Stimulated activated CD4-positive, alpha-beta T cell treated with anti-CD3 and anti-CD28 coated beads, TNF-alpha, amount 100 ng/mL, for 48 hours (primary cell): ENCODE results near the gene CSTF1.
"Not testable (repeated sequence)": the region's sequence is repeated elsewhere in the genome, so short reads cannot be mapped to it uniquely, and the experiment has no call there.

Source experiments
- DNase-seq, 3 donors: peaks; one replicate each; pipeline ENCODE4 v3.0.0-alpha.2; 2020; ENCODE audit warnings: low read depth in 3 of 3

Gene CSTF1

DNA sequence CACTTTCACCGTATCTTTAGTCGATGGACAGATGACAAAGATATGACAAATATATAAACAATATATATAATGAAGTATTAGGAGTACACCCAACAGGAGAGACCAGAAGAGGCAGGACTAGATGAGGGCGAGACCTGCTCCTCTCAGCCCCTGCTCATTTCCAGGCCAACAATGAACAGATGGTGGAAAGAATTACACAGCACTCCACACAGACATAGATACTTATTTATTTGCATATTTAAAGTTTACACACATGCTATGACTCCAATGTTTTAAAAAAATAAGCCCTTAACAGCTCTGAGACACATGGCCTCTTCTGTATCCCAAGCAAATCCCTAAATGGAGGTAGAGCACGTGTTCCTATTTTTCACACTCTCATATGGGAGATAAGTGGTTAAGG lies 23.3 kb upstream of the CSTF1 start:
- no peak for DNase-seq

DNA sequence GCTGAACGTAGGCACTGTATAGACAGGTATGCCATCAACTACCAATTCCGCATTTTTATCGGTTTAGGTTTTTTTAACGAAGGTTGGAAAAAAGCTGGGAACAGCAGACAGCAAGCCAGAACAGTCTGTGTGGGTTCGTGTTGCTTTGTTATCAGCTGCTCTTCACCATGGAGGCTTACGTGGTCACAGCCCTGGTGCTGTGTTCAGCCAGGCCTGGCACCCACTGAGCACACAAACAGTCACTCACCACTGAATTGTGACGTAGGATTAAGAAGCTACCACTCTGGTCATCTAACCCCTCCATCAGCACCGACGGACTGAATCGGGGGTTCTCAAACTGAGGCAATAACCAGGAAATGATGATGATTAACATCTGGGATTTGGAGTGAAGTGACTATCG lies 20.5 kb upstream of the CSTF1 start:
- no peak for DNase-seq

DNA sequence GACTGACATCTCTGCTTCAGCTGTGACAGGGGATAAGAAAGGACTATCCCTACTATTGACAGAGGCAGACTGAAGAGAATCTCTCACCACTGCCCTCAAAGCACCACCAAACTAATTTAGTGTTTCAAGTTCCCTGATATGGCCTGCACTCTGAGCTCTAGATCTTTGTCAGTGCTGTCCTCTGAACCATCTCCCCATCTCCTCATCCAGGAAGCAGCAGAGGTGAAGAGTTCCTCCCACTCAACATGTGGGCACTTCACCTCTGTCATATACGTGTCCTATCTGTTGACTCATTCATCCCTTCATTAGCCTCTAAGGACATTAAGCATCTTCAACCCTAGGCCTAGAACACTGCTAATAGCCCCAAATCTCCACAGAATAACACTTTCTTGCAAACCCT lies 19.6 kb upstream of the CSTF1 start:
- no peak for DNase-seq

DNA sequence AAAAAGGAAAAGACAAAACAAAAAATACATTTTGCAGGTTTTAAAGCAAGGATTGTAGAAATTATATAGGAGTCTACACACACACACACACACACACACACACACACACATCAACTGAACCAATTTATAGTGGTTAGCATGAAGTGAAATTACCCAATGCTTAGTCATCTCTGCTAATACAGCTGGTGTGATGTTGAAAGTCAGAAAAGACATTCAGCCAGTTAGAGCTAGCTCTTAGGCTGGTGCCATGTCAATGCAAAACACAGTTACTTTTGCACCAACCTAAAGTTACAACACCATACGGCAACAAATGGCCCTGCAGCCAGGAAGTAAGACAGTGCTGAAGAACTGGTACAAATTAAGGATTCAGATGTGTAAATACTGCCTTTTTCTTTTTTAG lies 18.5 kb upstream of the CSTF1 start:
- DNase-seq, result no peak

DNA sequence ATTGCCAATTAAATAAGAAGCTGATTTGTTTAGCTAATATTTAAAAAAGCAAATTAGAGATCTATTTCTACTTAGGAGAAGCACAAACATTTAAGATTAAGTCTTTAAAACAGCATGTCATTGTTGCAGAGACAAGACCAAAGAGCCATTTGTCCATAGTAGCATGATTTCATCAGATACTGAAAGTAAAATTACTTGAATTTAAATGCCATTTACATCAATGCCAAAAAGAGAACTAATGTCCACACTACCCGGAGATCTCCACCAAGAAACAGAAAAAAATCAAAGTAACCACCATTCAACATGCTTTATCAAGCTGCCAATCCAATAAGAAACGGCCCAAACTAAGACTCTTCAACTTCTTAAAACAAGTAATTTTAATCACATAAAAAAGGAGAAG lies 16.1 kb upstream of the CSTF1 start:
- DNase-seq, result no peak

DNA sequence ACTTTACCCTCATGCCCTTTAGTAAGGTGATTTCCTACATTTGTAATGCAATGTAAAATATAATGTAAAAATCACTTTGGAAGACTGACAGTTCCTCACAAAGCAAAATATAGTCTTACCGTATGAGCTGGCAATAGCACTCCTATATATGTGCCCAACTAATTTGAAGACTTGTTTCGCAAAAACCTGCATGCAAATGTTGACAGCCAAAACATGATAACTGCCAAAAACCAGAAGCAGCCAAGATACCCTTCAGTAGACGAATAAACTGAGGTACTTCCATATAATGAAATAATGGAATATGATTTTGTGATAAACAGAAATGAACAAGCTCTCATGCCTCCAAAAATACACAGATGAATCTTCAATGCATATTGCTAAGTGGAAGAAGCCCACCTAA lies 14.1 kb upstream of the CSTF1 start:
- DNase-seq, result no peak

DNA sequence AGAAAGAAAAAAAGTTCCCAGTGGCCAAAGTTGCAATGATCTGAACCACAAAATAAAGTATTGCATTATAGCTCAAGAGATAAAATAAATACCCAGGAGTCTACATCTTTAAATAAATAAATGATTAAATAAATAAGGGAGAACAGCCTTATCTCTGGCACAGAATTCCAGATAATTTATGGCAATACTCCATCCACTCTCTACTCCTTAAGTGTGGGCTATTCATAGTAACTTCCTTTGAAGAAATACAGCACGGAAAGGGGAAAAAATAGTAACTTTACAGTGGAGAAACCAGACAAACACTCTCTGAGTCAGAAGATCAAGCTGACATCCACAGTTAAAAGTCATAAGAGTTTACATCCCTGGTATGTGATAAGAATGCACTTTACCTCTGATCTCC lies 12.1 kb upstream of the CSTF1 start:
- no peak for DNase-seq

DNA sequence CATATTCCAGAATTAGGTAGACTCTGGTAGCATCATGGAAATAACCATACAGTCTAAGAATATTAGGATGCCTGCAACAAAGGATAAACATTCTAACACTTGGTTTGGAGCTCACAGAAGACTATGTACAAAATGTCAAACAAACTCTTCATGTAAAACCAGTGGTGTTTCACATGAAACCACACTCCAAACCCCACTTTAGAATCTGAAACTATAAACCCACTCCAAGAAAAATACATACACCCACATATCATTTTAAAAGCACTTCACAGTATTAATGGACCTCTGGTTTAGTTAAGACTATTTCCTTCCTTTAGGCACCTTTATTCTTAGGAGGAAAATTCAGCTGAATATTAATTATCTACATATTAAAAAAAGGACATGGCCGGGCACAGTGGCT lies 10.9 kb upstream of the CSTF1 start:
- no peak for DNase-seq

DNA sequence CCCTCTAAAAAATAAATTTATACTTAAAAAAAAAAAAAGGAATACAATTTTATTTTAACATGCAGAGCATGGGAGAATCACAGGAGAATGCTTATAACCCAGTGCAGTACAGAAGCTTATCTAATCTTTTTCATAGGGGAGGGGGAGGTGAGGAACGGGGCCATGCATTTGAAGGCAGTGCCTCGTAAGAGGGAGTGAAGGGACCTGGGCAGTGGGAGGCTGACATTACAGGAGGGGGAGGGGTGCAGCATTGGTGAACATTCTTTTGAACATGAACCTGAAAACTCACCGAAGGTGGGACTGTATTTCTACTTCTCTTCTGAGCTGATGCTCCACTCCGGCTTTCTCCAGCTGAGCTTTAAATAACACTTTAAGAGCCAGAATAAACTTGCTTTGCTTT lies 9.7 kb upstream of the CSTF1 start:
- DNase-seq, result no peak

DNA sequence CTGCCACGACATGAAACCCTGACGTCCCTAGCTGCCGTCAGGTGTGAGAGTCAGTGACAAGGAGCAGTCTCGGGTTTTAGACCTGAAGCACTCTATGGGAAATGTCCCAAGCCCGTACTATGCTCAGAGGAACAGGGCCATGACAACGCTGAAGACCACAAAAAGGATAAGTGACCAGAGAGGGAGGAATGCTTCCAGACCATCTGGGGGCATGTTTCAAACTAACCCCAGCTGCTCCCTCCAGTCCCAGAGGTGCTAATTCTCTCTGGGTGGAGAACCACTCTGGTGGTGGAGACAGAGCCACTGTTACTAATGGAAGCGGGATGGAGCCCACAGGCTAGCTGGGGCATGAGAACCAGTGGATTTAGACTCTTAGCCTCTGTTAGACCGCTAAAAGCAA lies 9.1 kb upstream of the CSTF1 start:
- DNase-seq, result no peak

DNA sequence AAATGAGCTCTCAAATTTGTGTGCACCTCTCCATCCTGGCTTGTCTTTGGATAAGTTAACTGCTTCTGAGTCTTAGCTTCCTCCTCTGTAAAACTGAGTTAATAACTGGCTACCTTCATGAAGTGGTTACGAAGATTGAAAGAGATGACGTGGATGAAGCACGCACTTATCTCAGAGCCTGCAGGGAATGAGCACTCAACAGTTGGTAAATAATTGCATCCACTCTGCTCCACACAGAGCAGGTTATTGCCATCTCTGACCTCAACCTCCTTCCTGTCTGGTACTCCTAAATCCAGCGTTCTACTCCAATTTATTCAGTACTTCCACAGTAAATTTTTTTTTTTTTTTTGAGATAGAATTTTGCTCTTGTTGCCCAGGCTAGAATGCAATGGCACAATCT lies 7.3 kb upstream of the CSTF1 start:
- DNase-seq, result no peak

DNA sequence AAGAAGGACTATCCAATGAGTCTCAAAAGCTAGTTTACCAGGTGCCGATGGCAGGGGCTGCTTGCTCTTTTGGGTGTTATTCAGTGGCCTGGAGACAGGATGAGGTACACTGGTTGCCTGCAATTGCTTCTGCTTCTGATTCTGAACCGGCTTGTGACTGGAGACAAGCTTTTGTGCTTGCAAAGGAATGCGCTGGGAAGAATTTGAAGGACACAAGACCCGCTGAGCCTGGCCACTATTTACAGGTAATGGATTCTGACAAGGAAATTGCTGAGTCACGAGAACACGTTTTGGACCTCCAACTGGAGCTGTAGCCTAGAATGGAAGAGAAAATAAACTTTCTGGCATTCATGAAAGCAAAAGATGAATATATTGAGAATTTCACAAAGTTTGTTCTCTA lies 6.2 kb upstream of the CSTF1 start:
- DNase-seq, result no peak

DNA sequence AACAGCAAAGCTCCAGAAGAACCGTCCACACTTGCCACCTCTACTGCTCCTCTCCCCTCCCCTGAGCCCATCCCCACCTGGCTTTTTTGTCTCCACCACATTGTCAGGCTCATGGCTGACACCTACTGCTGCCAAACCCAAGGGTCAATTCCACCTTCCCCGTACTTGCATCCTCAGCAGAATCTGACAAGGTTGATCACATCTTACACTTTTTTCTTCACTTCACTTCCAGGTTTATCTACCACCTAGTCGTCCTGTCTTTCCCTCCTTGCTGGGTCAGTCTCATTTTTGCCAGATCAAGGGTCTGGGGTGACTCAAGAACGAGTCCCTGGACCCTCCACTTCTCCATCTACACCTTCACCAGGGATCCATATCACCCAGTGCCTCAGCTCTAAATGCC lies 3.6 kb upstream of the CSTF1 start:
- DNase-seq, result no peak

DNA sequence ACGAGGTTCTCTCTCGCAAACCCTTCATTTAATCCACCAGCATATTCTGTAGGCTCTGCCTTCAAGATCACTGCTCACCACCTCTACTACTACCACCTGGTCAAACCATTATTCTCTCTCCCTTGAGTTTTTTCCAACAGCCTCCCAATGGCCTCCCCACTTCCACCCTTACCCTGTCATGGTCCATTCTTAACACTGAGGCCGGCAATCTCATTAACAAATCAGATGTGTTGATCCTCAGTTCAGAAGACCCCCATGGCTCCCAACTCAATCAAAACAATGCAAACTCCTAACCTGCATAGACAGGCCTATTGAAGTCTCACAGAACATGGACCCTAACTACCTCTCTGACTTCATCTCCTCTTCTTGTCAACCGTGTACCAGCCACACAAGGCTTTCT lies 2.6 kb upstream of the CSTF1 start:
- no peak for DNase-seq

DNA sequence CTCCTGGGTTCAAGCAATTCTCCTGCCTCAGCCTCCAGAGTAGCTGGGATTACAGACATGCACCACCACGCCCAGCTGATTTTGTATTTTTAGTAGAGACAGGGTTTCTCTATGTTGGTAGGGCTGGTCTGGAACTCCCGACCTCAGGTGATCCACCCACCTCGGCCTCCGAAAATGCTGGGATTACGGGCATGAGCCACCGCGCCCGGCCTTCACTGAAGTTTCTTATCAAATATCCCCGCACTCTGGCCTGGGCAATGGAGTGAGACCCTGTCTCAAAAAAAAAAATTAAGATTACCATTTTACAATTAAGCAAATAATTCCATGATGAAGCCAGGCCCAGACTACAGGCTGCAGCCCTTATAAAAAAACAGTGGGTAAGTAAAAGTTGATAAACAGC lies 2.0 kb upstream of the CSTF1 start:
- not testable (repeated sequence) for DNase-seq

DNA sequence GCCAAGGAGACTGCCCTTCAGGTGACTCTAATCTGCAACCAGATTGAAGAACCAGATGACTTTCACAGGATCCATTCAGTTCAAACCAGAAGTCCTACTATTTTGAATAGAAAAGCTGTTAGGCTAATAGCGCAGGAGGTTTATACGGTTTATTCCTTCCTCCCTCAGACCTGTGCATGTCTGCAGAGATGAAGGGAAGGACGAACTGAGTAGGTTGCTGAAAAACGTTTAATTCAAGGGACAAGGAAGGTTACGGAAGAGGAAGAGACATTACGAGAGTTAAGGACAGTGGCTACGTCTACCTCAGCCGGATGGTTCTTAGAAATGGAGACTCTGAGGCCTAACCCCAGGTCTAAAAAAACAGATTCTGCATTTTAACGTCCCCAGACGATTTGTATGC lies 1.4 kb upstream of the CSTF1 start:
- no peak for DNase-seq

DNA sequence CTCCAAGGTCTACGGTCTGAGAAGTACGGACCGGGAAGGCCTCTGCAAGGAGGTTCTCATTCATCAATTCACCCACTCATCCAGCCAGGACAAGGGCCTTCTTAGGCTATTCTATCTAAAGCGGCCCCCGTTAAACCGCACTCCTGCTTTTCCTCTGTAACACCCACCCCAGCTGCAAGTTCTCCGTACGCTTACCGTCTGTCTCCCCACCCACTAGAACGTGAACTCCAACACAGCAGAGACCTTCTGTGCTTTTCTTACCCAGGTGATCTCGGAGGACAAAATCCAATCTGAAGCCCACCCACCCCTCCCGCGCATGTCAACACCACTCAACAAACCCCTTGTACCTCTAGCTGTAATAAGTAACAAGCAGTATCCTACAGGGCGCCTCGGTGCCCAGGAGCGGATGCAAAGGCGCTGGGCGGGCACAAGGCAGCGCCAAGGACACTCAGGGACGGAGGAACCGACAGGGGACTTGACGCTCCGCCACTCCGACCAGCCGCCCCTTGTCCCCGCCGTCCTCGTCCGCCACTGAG lies 781 bp upstream of the CSTF1 start:
- DNase-seq, result peak in 1 of 3 donors; percentile 20

DNA sequence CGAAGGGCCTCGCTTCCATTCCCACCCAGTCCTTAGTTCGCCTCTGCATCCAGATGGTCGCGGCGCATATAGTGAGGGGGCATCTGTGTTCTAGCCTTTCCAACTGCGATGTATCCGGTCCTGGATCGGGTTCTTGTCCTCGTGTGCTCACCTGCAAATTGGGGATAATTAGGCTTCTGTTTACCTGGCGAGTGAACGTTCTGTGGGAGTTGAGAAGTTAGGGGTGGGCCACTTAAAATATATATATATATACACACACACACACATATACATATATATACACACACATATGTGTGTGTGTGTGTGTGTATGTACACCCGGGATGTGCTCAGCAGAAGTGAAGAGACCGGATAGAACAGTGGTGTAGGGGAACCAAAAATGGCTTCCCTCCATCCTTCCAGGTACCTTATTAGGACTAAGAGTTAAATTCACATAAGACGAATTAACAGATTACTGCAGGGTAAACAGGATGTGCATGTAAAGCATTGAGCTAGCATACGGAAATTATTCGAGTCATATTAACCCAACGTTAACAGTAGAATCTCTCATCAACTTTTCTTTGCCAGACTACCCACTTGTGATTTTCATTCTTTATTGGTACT lies 537 bp downstream of the CSTF1 start:
- DNase-seq, result no peak

DNA sequence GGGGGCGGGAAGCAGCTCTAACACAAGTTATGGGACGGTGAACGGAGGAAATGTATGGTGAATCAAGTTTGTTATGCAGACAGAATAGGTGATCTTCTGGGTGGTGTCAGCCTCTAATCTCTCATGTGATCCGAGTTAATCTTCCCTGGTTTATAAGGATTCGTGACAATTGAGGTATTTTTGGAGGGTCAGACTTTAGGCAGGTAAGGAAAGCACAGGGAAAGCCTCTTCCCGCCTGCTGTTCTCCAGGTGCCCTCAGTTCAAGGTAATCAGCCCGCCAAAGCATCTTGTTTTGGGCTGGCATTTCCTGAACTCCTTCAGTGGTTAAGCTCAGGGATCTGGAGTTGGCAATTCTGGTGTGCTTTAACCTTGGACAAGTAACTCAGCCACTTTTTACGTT lies 1.2 kb downstream of the CSTF1 start:
- DNase-seq, result no peak

DNA sequence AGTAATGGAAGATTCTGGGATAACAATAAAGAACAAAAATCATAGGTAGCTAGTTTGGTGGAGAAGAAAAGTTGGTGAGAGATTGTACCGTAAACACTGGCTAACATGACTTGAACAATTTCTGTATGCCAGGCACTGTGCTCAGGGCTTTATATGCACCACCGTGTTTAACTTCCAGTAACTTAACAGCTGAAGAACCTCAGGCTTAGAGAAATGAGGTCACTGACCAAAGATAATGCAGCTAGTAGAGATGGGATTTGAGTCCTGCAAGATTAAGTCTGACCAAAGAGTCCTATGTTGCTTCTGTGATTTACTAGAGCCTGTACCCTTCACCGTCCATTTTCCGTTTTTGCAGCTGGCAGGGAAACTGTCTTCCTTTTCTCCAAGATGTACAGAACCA lies 2.7 kb downstream of the CSTF1 start:
- no peak for DNase-seq

DNA sequence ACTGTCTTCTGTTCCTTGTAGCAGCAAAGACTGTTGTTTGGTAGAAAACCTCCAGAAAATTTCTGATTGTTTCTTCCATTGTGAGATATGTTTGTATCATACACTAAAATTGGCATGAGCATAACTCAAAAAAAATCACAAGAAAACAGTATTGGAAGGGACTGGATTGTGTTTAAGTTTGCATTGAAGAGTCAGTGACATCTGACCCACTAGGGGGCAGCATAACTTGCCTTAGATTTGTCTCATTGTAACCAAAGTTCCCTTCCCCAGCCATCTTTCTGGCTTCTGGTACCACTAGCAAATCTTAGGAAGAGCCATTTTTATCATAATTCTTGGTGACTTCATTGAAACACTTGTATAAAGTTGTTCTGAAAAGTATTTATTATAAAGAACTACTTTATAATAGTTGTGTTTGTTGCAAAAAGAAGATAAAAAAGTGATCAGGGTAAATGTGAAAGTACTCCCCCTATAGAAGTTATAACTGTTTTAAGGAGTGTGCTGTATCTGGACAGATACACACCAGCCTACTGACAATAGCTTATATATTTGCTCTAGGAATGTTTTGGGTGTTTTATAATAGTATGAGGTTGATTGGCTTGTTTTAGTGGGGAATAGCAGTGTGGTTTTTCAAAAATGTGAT lies 7.7 kb downstream of the CSTF1 start:
- DNase-seq, result peak in 2 of 3 donors; percentile 29 to 61

DNA sequence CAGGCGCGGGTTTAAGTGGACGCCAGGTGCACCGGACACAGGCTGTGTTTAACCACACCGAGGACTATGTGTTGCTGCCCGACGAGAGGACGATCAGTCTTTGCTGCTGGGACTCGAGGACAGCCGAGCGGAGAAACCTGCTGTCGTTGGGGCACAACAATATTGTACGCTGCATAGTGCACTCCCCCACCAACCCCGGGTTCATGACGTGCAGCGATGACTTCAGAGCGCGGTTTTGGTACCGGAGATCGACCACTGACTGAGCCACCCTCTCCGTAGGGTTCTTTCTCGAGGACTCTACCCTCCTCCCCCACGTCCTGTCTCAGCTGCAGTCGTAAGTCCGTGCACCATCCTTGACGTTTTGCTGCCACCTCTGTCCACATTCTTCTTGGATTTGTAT lies 11.0 kb downstream of the CSTF1 start:
- no peak for DNase-seq

DNA sequence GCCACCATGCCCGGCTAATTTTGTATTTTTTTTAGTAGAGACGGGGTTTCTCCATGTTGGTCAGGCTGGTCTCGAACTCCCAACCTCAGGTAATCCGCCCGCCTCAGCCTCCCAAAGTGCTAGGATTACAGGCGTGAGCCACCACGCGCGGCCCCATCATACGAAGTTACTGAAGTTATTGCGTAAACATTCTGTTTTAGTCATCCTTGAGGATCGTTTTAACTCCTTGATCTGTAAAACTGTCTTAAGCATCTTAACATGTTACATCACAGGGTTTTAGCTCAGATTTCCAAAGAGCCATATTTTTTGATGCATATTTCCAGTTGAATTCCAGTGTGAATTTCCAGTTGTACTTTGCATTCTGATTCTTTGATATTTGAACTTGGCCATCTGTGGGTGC lies 12.9 kb downstream of the CSTF1 start:
- not testable (repeated sequence) for DNase-seq

DNA sequence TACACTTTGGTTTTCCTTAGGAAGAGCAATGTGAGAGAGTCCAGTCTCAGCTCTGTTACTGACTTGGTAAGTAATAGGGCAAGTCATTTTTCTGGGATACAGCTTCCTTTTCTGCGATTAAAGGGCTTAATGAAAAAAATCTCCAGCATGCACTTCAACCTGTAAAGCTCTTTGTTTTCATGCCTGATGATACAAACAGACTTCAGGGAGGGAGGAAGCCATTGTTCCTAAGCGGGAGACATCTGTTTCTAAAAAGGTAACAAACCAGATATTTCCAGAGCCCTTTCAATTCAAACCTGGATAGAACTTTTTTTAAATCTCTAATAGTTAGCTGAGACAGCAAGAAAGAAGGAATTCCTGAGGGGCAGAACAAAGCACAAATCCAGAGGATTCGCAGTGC lies 14.5 kb downstream of the CSTF1 start:
- no peak for DNase-seq
